ENCODE results near the gene LTBP3.

LTBP3 gene

GRCh38 chr11:65496304-65497140, 61.6 kb downstream of the LTBP3 start:
- DNase-seq (ENCODE audit: low read depth) = peak; percentile 79

- peak; percentile 99 for DNase-seq (ENCODE audit: low read depth)
These were observed 64.6 kb downstream of the LTBP3 start for GRCh38 chr11:65493367-65494176.

GRCh38 chr11:65492637-65493366, 65.4 kb downstream of the LTBP3 start:
- peak; percentile 91 for DNase-seq (ENCODE audit: low read depth)

GRCh38 chr11:65492387-65492636, 65.8 kb downstream of the LTBP3 start:
- no peak for DNase-seq (ENCODE audit: low read depth)

GRCh38 chr11:65491614-65492386, 66.4 kb downstream of the LTBP3 start:
- peak; percentile 99 for DNase-seq (ENCODE audit: low read depth)

- no peak for DNase-seq (ENCODE audit: low read depth)
These were observed 67.0 kb downstream of the LTBP3 start for GRCh38 chr11:65491163-65491465.

- peak; percentile 54 for DNase-seq (ENCODE audit: low read depth)
These were observed 68.3 kb downstream of the LTBP3 start for GRCh38 chr11:65489706-65490320.

GRCh38 chr11:65489035-65489705, 69.0 kb downstream of the LTBP3 start:
- DNase-seq (ENCODE audit: low read depth) = peak; percentile 91

Data from amniotic epithelial cell (primary cell).